ENCODE results near the gene NUDT3. TPM values are rescaled to one million over a fixed set of nuclear protein-coding genes. Genes with fewer than 3 reads are reported as not detected.

The NUDT3 gene
- total and polyA plus RNA-seq, 5 experiments from 2014 or later = 7.4 to 31.7 (median 10.8) TPM

- Mint-ChIP-seq H3K27me3 (no peaks in the 10 kb centered on the region), H3K4me1 (peaks cover 7 to 30% (median 13%) of the 10 kb centered on the region in 4 donors), H3K9me3 (no peaks in the 10 kb centered on the region), H3K4me3 (no peak overlapping the region), H3K36me3 (peaks cover 0 to 10% (median 2%) of the 10 kb centered on the region in 3 donors), H3K27ac (peak overlapping the region in 1 of 10 donors; percentile 13)
- POLR2A ChIA-PET = no interaction called here
- DNase-seq (no peak), ATAC-seq (no peak)
Measured at GRCh38 chr6:34305497-34305896, 87.0 kb downstream of the NUDT3 start.

- Mint-ChIP-seq H3K27ac (peak overlapping the region in 1 of 10 donors; percentile 22), H3K4me1 (peaks cover 7 to 33% (median 13%) of the 10 kb centered on the region in 4 donors), H3K9me3 (no peaks in the 10 kb centered on the region), H3K36me3 (peaks cover 0 to 10% (median 2%) of the 10 kb centered on the region in 3 donors), H3K4me3 (no peak overlapping the region), H3K27me3 (no peaks in the 10 kb centered on the region)
- DNase-seq (no peak), ATAC-seq (no peak)
- POLR2A ChIA-PET = interaction anchor here (0.7 kb wide), 1 partner anchor 116 kb away, joined by 9 read pairs; no protein-coding TSS in a partner anchor
Measured at GRCh38 chr6:34304164-34304563, 88.3 kb downstream of the NUDT3 start.

GRCh38 chr6:34302929-34303328 lies 89.5 kb downstream of the NUDT3 start:
- POLR2A ChIA-PET = no interaction called here
- H3K36me3 Mint-ChIP-seq = peaks cover 0 to 4% (median 2%) of the 10 kb centered on the region in 3 donors
- peaks cover 2 to 41% (median 8%) of the 10 kb centered on the region in 4 donors for H3K4me1 Mint-ChIP-seq
- no peaks in the 10 kb centered on the region for H3K9me3 Mint-ChIP-seq
- H3K27ac Mint-ChIP-seq = no peak overlapping the region
- DNase-seq (no peak), ATAC-seq (no peak)
- H3K4me3 Mint-ChIP-seq = no peak overlapping the region
- H3K27me3 Mint-ChIP-seq = no peaks in the 10 kb centered on the region

- H3K27me3 Mint-ChIP-seq = no peaks in the 10 kb centered on the region
- no peak overlapping the region for H3K4me3 Mint-ChIP-seq
- no peak overlapping the region for H3K27ac Mint-ChIP-seq
- peaks cover 1 to 45% (median 10%) of the 10 kb centered on the region in 4 donors for H3K4me1 Mint-ChIP-seq
- H3K36me3 Mint-ChIP-seq = peaks cover 0 to 2% (median 0%) of the 10 kb centered on the region in 3 donors
- POLR2A ChIA-PET = no interaction called here
- no peaks in the 10 kb centered on the region for H3K9me3 Mint-ChIP-seq
- ATAC-seq (no peak), DNase-seq (no peak)
Measured at GRCh38 chr6:34301408-34301807, 91.1 kb downstream of the NUDT3 start.

- H3K27ac Mint-ChIP-seq = peak overlapping the region in 1 of 10 donors; percentile 28
- H3K9me3 Mint-ChIP-seq = no peaks in the 10 kb centered on the region
- no peaks in the 10 kb centered on the region for H3K27me3 Mint-ChIP-seq
- POLR2A ChIA-PET = interaction anchor here (0.8 kb wide), 1 partner anchor 103 kb away, joined by 3 read pairs; no protein-coding TSS in a partner anchor
- DNase-seq = no peak
- no peak for ATAC-seq
- H3K4me3 Mint-ChIP-seq = no peak overlapping the region
- peaks cover 0 to 7% (median 2%) of the 10 kb centered on the region in 3 donors for H3K36me3 Mint-ChIP-seq
- peaks cover 1 to 52% (median 15%) of the 10 kb centered on the region in 4 donors for H3K4me1 Mint-ChIP-seq
Measured at GRCh38 chr6:34300332-34300751, 92.1 kb downstream of the NUDT3 start.

GRCh38 chr6:34298941-34299340 lies 93.5 kb downstream of the NUDT3 start:
- H3K36me3 Mint-ChIP-seq = peaks cover 0 to 15% (median 4%) of the 10 kb centered on the region in 3 donors
- H3K4me3 Mint-ChIP-seq = no peak overlapping the region
- DNase-seq (no peak), ATAC-seq (no peak)
- H3K27ac Mint-ChIP-seq = peak overlapping the region in 2 of 10 donors; percentile 7 to 8
- H3K9me3 Mint-ChIP-seq = no peaks in the 10 kb centered on the region
- POLR2A ChIA-PET = no interaction called here
- H3K27me3 Mint-ChIP-seq = no peaks in the 10 kb centered on the region
- peaks cover 1 to 54% (median 15%) of the 10 kb centered on the region in 4 donors for H3K4me1 Mint-ChIP-seq

GRCh38 chr6:34295721-34296120 lies 96.7 kb downstream of the NUDT3 start:
- POLR2A ChIA-PET = no interaction called here

GRCh38 chr6:34292954-34293353 lies 99.5 kb downstream of the NUDT3 start:
- Mint-ChIP-seq H3K27me3 (no peaks in the 10 kb centered on the region), H3K9me3 (no peaks in the 10 kb centered on the region), H3K36me3 (peaks cover 0 to 49% (median 19%) of the 10 kb centered on the region in 3 donors), H3K4me3 (no peak overlapping the region), H3K27ac (no peak overlapping the region), H3K4me1 (peaks cover 7 to 40% (median 17%) of the 10 kb centered on the region in 4 donors)
- DNase-seq (no peak), ATAC-seq (no peak)
- POLR2A ChIA-PET = no interaction called here

More at GRCh38 chr6:34295721-34296120, 96.7 kb downstream of the NUDT3 start:
- H3K27ac Mint-ChIP-seq = peak overlapping the region in 4 of 10 donors; percentile 47 to 86 (median 56)
- H3K27me3 Mint-ChIP-seq = no peaks in the 10 kb centered on the region
- peak overlapping the region in 1 of 10 donors; percentile 55 for H3K4me3 Mint-ChIP-seq
- peaks cover 4 to 48% (median 10%) of the 10 kb centered on the region in 4 donors for H3K4me1 Mint-ChIP-seq
- DNase-seq = peak in 1 of 10 donors; percentile 23
- peaks cover 0 to 36% (median 15%) of the 10 kb centered on the region in 3 donors for H3K36me3 Mint-ChIP-seq
- no peaks in the 10 kb centered on the region for H3K9me3 Mint-ChIP-seq
- ATAC-seq = no peak

GRCh38 chr6:34289137-34289536 lies 103.3 kb downstream of the NUDT3 start:
- Mint-ChIP-seq H3K9me3 (no peaks in the 10 kb centered on the region), H3K27me3 (no peaks in the 10 kb centered on the region), H3K27ac (peak overlapping the region in 7 of 10 donors; percentile 14 to 53 (median 44)), H3K4me3 (no peak overlapping the region), H3K36me3 (peaks cover 0 to 67% (median 21%) of the 10 kb centered on the region in 3 donors), H3K4me1 (peaks cover 6 to 36% (median 12%) of the 10 kb centered on the region in 4 donors)
- no peak for ATAC-seq
- no peak for DNase-seq
- POLR2A ChIA-PET = interaction anchor here (0.6 kb wide), 1 partner anchor 46 kb away, joined by 3 read pairs; no protein-coding TSS in a partner anchor

- DNase-seq (no peak), ATAC-seq (no peak)
- POLR2A ChIA-PET = no interaction called here
Measured at GRCh38 chr6:34288581-34288980, 103.9 kb downstream of the NUDT3 start.

GRCh38 chr6:34285448-34286164 lies 106.9 kb downstream of the NUDT3 start:
- peaks cover 4 to 38% (median 12%) of the 10 kb centered on the region in 4 donors for H3K4me1 Mint-ChIP-seq
- peaks cover 0 to 59% (median 10%) of the 10 kb centered on the region in 3 donors for H3K36me3 Mint-ChIP-seq
- no peaks in the 10 kb centered on the region for H3K9me3 Mint-ChIP-seq
- no peak for ATAC-seq
- POLR2A ChIA-PET = no interaction called here
- no peaks in the 10 kb centered on the region for H3K27me3 Mint-ChIP-seq
- no peak overlapping the region for H3K4me3 Mint-ChIP-seq
- H3K27ac Mint-ChIP-seq = peak overlapping the region in 1 of 10 donors; percentile 69
- DNase-seq = no peak

More at GRCh38 chr6:34288581-34288980, 103.9 kb downstream of the NUDT3 start:
- Mint-ChIP-seq H3K36me3 (peaks cover 0 to 66% (median 21%) of the 10 kb centered on the region in 3 donors), H3K4me3 (no peak overlapping the region), H3K27me3 (no peaks in the 10 kb centered on the region), H3K9me3 (no peaks in the 10 kb centered on the region), H3K27ac (peak overlapping the region in 7 of 10 donors; percentile 16 to 52 (median 47)), H3K4me1 (peaks cover 6 to 39% (median 12%) of the 10 kb centered on the region in 4 donors)

GRCh38 chr6:34284563-34285447 lies 107.7 kb downstream of the NUDT3 start:
- Mint-ChIP-seq H3K27me3 (no peaks in the 10 kb centered on the region), H3K36me3 (peaks cover 0 to 57% (median 13%) of the 10 kb centered on the region in 3 donors), H3K4me3 (peak overlapping the region in 1 of 10 donors; percentile 26), H3K27ac (peak overlapping the region in 4 of 10 donors; percentile 0 to 69 (median 15)), H3K4me1 (peaks cover 4 to 35% (median 16%) of the 10 kb centered on the region in 4 donors), H3K9me3 (no peaks in the 10 kb centered on the region)
- POLR2A ChIA-PET = no interaction called here
- DNase-seq (no peak), ATAC-seq (no peak)

Measured in naive thymus-derived CD8-positive, alpha-beta T cell (primary cell).